ENCODE measurements around the gene EGR4.

Gene EGR4

DNA sequence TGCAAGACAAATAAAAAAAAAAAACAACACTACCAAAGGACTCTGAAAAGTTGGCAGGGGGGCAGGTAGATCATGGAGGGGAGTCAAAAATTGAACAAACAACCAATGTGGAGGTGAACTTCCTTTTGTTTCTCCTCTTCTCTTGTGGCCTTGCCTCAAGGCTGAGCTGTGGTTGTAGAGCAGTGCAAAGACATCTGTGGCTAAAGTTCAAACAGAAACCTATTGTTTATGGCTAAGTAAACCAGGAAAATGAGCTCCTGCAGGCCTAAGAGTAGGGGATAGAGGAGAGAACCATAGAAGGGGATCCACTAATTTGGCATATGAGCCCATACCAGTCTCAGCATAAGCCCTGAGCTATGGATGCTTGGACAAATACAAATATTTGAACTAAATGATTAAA lies 40.2 kb upstream of the EGR4 start:
- ChIA-PET POLR2A (no interaction called here), CTCF (interaction anchor here (1.6 kb wide), 1 partner anchor 43 kb away, joined by 3 read pairs; no protein-coding TSS in a partner anchor)
- H3K4me3 ChIP-seq (ENCODE audit: low read depth, low read length), result no peak overlapping the region
- TF ChIP-seq, protein P1, sequence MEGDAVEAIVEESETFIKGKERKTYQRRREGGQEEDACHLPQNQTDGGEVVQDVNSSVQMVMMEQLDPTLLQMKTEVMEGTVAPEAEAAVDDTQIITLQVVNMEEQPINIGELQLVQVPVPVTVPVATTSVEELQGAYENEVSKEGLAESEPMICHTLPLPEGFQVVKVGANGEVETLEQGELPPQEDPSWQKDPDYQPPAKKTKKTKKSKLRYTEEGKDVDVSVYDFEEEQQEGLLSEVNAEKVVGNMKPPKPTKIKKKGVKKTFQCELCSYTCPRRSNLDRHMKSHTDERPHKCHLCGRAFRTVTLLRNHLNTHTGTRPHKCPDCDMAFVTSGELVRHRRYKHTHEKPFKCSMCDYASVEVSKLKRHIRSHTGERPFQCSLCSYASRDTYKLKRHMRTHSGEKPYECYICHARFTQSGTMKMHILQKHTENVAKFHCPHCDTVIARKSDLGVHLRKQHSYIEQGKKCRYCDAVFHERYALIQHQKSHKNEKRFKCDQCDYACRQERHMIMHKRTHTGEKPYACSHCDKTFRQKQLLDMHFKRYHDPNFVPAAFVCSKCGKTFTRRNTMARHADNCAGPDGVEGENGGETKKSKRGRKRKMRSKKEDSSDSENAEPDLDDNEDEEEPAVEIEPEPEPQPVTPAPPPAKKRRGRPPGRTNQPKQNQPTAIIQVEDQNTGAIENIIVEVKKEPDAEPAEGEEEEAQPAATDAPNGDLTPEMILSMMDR (IDR thresholded peaks at IDR 0.05; ENCODE audit: insufficient read depth, low read length, missing control alignments), result no peak
- no peak for DNase-seq (ENCODE audit: low read depth, low spot score)

DNA sequence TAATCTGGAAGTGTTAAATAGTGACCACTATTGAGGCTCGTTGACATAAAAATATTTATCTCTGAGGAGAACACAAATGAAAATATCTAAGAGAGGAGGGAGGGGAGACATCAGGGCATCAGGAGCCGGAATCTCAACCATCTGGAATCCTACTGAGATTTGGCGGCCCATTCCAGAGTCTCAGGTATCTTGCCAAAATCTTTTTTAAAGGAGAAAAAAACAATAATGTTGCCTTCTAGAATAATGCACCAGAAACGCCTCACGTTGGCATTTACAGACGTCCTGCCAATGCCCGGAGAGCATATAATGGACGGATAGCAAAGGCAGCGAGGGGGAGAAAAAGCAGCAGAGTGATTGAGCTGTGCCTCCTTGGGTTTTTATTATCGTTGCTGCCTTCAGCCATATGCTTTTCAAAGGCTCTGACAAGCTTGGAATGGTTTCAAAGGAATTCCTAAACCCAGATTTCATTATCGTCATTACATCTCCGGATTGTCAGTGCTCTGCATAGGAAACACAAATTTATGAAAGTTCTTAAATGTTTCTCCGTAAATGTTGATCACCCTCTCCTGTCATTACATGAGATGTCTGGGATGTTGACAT lies 30.9 kb upstream of the EGR4 start:
- CTCF ChIA-PET, result no interaction called here
- no peak for DNase-seq (ENCODE audit: low read depth, low spot score)

DNA sequence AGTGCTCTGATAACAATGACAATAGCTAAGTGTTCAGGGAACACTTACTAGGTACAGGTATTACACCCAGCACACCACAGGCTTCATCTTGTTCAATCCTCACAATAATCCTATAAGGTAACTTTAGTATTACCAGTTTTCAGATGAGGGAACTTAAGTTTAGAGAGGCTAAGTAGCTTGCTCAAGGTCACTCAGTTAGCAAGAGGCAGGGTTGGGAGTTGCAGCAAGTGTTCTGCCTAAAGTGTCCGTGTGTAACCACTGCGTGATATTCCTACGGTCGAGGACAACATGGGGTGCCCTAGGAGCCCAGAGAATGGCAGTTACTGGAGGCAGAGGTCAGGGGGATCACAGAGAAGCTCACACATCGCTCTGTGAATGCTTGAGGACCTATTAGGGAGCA lies 30.2 kb upstream of the EGR4 start:
- ChIA-PET POLR2A (no interaction called here), CTCF (no interaction called here)
- DNase-seq (ENCODE audit: low read depth, low spot score), result no peak
- TF ChIP-seq, protein P1 (IDR thresholded peaks at IDR 0.05; ENCODE audit: insufficient read depth, low read length, missing control alignments), result no peak
- H3K4me3 ChIP-seq (ENCODE audit: low read depth, low read length), result no peak overlapping the region

More for the DNA sequence above, 30.9 kb upstream of the EGR4 start:
- POLR2A ChIA-PET, result no interaction called here
- TF ChIP-seq, protein P1 (IDR thresholded peaks at IDR 0.05; ENCODE audit: insufficient read depth, low read length, missing control alignments), result no peak
- no peak overlapping the region for H3K4me3 ChIP-seq (ENCODE audit: low read depth, low read length)

DNA sequence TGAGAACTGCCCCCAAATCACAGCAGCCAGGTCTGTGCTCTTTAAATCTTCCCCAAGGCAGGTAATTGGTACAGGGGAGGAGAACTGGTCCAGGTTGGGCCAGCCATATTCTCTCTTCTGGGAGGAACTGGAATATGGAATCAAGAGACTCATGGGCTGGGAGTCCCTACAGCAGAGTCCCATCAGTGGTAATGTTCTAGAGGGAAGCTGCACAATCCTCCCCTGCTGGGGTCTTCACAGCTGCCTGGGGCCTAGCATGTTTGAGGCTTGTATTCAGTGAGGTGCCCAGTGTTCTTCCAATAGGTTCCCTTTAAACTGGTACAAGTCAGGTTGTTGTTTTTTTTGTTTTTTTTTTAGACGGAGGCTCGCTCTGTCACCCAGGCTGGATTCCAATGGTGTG lies 21.1 kb upstream of the EGR4 start:
- ChIA-PET POLR2A (no interaction called here), CTCF (no interaction called here)
- no peak overlapping the region for H3K4me3 ChIP-seq (ENCODE audit: low read depth, low read length)
- no peak for DNase-seq (ENCODE audit: low read depth, low spot score)
- TF ChIP-seq, protein P1 (IDR thresholded peaks at IDR 0.05; ENCODE audit: insufficient read depth, low read length, missing control alignments), result no peak

DNA sequence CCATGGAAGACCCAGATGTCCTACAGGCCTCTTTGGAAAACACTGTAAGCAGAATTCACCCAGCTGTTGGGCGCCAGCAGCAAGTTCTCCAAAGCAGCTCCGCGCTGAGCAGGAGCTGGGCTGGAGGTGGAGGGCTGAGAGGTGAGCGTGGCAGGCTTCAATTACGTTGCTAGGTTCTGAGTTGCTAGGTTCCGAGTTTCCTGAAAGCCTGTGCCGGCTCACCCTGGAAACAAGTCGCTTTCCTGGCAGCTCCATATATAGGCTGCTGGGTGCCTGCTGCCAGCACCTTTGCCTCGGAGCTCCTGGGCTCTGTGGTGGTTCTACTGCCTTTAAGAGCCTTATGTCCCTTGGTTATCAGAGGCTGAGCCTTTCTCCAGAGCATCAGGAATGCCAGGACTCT lies 14.4 kb upstream of the EGR4 start:
- ChIA-PET CTCF (no interaction called here), POLR2A (no interaction called here)
- TF ChIP-seq, protein P1 (IDR thresholded peaks at IDR 0.05; ENCODE audit: insufficient read depth, low read length, missing control alignments), result no peak

DNA sequence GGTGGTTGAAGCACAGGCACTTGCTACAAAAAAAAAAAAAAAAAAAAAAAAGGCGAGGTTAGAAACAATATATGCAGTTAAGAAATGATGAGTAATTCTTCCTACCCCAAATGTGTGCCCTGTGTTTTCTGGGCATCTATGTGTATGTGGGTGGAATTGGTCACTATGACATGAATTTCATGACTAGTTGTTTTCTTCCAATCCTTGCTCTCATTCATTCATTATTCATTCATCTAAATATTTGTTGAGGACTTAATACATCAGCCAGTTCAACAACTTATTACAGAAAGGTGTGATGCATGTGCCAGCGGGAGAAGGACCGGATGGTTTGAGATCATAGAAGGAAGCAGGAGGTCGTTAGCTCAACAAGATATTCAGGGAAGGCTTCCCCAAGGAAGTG lies 8.3 kb upstream of the EGR4 start:
- no peak overlapping the region for H3K4me3 ChIP-seq (ENCODE audit: low read depth, low read length)
- POLR2A ChIA-PET, result no interaction called here
- TF ChIP-seq, protein P1 (IDR thresholded peaks at IDR 0.05; ENCODE audit: insufficient read depth, low read length, missing control alignments), result no peak
- no peak for DNase-seq (ENCODE audit: low read depth, low spot score)
- CTCF ChIA-PET, result no interaction called here

More for the DNA sequence above, 14.4 kb upstream of the EGR4 start:
- DNase-seq (ENCODE audit: low read depth, low spot score), result no peak
- H3K4me3 ChIP-seq (ENCODE audit: low read depth, low read length), result no peak overlapping the region

Data from AG04449 (cell line).